Ishikawa (cell line): ENCODE data around the gene TAAR1.

Experiments used
- CEBPB ChIP-seq: IDR thresholded peaks from 2 replicates; pipeline ENCODE4 v1.6.1; 2012
- CREB1 ChIP-seq: IDR thresholded peaks from 2 replicates; pipeline ENCODE4 v1.6.1; 2012; ENCODE audit warnings: low read depth
- MAX ChIP-seq: IDR thresholded peaks from 2 replicates; pipeline ENCODE4 v1.6.1; 2012
- REST ChIP-seq: IDR thresholded peaks from 2 replicates; pipeline ENCODE4 v1.6.1; 2012; ENCODE audit warnings: low read depth, mild to moderate bottlenecking
- TAF1 ChIP-seq: IDR thresholded peaks from 2 replicates; pipeline ENCODE4 v1.6.1; 2012; ENCODE audit warnings: low read depth, mild to moderate bottlenecking
- TEAD4 ChIP-seq: IDR thresholded peaks from 2 replicates; pipeline ENCODE4 v1.6.1; 2012
- YY1 ChIP-seq: IDR thresholded peaks from 2 replicates; pipeline ENCODE4 v1.6.1; 2012; ENCODE audit warnings: low read depth

GRCh38 chr6:132648828-132649227 is 10.2 kb downstream of the TAAR1 start:
- no peak for TF ChIP-seq CEBPB
- no peak for TF ChIP-seq TAF1
- no peak for TF ChIP-seq TEAD4
- TF ChIP-seq CREB1: no peak
- TF ChIP-seq YY1: no peak
- TF ChIP-seq MAX: no peak
- TF ChIP-seq REST: no peak
